ENCODE measurements around the gene TBC1D10B.

TBC1D10B gene

DNA sequence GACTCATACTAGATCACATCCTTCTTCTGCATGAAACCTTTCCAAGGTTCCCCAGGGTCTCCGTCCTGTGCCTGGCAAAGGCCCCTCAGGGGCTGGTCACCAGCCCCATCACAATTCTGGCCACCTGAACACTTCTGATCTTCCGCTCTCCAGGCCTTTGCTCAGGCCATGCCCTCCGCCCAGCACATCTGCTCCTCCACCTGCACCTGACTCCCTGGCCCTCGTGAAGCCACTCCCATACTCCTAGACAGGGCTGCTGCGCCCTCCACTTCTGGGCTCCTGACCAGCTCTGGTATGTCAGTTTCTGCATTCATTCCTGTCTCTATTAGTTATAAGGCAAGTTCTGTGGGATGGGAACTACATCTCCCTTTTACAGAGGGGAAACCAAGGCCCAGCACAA lies 2.4 kb upstream of the TBC1D10B start:
- DNase-seq = no peak

DNA sequence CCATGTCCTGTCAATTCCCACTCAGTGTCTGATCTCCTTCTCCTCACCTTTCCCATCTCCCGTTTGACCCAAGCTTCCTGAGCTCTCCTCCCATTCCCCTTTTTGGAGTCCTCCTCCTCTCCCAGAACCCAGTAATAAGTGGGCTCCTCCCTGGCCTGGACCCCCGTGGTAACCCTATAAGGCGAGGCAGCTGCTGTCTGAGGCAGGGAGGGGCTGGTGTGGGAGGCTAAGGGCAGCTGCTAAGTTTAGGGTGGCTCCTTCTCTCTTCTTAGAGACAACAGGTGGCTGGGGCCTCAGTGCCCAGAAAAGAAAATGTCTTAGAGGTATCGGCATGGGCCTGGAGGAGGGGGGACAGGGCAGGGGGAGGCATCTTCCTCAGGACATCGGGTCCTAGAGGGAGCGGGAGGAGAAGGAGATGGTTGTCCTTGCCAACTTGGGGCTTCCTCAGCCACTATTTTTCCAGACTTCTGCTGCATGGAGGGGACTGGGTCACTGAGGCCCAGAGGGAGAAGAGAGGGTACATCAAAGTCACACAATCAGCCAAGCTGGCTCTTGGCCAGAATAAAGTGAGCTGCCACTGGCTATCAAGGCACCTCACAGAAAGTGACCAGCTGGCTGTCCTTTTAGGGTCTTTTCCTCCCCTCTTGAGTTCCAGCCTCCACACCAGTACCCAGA lies 1.9 kb upstream of the TBC1D10B start:
- no peak for DNase-seq

DNA sequence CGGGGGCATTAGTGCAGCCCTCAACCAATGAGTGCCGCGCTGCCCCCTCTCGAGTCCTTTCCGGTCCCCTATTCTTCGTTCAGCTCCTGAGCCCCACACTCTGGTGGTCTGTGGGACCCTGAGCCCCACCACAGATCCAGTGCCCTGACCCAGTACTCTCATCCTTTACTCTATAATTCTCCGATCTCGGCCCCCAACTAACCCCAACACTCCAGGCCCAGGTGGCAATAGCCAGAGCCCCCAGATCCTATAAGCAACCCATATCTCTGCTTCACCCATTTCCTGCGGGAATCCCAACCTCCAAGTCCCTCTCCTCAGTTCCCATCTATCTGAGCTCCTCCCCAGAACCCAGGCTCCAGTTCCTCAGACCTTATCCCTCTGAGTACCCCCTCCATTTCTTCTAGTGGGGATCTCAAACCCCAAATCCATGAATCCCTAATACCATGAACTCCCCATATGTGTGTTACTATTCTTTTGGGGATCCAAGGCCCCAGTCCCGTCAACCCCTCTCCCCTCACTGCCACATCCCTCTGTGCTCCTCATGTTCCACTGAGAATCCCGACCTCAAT lies 1.0 kb upstream of the TBC1D10B start:
- no peak for DNase-seq

DNA sequence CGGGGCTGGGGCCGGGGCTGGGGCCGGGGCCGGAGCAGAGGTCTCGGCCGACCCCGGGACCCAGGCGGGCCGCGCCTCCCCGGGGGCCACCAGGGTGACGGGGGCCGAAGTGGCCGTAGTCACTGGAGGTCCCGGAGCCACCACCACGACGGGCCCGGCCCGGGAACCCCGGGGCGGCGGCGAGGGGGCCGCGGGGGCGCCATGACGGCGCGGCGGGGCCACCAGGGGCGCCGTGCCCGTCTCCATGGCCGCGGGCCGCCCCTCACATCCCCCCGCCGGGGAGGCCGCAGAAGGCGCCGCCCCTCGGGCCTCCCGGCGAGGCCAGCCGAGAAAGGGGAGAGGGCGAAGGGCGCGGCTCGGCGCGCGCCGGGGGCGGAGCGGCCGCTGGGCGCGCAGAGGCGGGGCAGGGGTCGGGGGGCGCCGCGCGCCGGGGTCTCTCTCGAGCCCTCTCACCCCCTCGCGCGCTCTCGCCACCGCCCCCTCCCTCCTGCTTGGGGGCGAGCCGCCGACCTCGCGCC lies 297 bp downstream of the TBC1D10B start:
- DNase-seq = no peak

DNA sequence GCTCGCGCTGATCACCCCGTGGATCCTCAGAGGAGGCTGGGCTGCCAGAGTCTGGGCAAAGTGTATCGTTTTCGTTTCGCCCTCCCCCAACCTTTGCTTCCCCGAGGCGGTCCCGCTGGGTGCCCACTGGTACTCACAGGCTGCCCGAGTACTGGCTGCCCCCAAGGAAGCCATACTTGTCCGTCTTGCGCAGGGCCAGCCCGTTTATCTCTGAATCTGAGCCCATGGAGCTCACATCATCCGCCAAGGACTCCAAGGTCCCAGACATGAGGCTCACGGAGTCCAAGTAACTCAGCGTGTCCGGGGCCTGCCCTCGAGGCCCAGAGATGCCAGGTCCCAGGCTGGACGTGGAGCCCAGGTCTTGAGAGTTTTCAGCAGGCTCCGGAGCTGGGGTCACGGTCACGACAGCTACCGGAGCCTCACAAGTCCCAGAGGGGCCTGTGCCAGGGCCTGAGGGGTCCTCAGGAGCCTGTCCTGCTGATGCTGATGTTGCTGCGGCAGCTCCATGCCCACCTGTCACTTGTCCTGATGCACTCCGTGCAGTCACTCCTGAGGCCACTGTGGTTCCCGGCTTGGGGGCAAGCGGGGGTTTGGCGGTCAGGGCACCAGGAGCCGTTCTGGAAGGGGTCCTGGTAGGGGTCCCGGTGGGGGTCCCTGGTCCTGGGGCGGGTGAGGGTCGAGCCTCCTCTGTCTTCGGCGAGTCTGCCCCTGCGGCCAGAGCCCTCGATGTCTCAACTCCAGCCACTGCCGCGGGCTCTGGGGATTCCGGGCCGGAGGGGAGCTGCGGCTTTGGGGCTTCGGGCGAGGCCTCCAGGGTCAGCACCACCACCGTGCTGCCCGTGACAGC lies 980 bp downstream of the TBC1D10B start:
- no peak for DNase-seq

DNA sequence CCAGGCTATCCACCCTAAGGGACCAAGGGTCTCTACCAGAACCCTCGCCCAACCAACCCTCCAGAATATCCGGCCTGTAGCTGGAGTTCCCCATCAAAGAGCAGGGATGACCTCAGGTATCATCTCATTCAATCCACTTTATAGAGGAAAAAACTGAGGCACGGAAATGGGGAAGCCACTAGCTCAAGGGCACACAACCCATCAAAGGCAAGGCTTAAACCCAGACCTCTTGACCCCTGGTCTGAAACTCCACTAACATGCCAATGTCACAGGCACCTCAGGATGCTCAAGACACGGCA lies 1.6 kb downstream of the TBC1D10B start:
- DNase-seq = no peak

DNA sequence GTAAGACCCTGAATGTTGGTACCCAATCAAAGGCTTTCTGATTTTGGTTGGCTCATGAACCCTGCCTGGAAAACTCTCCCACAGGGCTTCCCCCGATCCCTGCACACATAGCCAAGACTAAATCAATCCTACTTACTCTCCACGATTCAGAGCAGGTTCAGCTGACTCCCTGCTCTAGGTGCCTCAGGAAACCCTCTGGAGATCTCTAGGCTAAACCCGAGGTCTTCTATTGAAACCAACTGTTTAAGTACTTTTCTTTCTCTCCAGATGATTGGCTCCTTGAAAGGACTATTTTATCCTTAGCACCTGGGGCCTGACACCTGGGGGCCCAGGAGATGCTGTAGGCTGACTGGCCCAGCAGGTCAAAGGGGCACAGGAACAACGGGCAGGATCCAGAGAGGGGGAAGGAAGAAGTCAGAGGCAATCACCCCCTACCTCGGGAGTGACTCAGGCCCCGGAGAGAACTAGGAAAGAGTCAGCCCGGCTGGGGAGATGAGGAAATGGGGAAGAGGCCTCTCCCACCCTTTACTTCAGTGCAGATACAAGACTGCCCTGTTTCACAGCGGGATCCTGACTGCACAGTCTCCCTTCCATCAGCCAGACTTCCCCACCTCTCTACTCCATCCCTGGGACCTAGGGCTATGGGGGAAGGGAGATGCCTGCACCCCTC lies 2.0 kb downstream of the TBC1D10B start:
- DNase-seq = no peak

DNA sequence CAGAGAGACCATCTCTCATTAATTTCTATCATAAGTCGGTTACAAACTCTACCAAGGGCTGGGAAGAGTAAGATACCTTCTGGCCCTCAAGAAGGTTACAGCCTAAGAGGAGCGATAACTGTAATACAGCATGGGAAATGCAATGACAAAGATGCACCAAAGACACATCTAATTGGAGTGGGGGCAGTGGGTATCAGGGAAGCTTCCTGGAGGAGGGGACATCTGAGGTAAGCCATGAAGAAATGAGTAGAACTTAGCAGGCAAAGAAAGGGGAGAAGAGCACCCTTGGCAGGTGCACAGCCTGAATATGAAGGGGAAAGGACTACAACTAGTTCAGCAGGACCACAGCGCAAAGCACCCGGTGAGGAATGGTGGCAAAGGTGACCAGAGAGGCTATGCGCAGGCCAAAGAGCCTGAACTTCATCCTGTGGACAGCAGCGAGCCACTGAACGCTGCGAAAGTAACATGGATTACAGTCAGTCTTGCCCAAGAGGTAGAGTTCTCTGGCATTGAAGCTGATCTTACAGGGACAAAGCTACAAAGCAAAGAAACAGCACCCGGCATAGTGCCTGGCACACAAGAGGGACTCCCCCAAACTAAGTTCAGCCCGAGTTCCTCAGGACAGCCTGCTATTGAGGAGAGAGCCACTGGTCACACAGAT lies 2.8 kb downstream of the TBC1D10B start:
- no peak for DNase-seq

DNA sequence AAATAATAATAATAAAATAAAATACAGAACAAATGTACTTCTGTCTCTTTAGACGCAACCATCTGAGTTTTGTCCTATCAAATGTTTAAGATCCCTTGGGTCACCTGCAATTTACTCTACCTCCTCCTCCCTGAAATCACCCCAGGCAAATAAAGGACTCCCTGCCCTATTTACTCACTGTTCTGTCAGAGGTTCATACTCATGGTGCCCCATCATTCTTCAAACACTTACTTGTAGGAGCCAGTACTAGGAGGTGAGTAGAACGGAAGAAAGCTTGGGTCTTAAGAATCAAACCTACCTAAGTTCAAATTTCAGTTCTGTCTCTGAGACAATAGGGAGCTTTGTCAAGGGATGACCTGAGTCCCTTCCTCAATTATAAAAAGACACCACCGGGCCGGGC lies 3.8 kb downstream of the TBC1D10B start:
- DNase-seq = no peak

DNA sequence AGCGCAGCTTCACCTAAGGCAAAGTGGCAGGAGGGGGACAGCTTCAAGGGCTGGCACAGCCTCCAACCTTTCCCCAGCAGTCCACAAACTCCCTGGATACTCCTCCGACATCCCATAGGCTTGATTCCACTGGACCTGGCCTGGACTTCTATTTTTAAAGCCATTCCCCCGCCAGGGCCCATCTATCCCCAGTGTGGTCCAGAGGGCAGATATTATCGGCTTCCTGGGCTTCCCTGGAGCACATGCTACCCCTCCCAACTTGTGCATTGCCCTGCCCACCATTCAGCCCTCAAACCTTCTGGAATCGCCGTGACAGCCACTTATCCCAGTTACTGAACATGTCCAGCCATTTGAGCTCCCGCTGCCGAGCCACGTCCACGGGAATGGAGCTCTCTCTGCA lies 5.1 kb downstream of the TBC1D10B start:
- no peak for DNase-seq

DNA sequence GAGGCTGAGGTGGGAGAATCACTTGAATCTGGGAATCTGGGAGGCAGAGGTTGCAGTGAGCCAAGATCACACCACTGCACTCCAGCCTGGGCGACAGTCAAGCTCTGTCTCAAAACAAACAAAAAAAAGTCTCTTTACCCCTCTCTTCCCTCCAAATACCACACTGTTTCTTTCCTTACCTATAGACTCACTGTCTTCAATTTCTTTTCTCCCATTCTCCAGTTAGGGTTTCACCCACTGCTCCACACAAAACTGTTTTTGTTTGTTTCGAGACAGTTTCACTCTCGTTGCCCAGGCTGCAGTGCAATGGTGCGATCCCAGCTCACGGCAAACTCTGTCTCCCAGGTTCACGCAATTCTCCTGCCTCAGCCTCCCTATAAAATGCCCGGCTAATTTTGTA lies 9.1 kb downstream of the TBC1D10B start:
- no peak for DNase-seq

DNA sequence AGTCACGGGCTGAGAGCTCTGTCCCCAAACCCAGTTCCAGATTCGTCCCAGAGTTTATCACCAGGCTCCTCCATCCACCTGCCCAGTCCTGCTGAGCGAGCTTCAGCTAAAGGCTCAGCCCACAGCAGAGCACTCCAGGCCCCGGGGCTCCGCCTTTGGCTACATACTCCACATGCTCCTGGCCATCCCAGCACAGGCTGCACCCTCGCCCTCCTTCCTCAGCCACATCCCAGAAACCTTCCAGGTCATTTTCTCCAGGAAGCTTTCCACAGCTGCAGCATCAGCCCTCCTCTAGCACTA lies 10.5 kb downstream of the TBC1D10B start:
- no peak for DNase-seq

DNA sequence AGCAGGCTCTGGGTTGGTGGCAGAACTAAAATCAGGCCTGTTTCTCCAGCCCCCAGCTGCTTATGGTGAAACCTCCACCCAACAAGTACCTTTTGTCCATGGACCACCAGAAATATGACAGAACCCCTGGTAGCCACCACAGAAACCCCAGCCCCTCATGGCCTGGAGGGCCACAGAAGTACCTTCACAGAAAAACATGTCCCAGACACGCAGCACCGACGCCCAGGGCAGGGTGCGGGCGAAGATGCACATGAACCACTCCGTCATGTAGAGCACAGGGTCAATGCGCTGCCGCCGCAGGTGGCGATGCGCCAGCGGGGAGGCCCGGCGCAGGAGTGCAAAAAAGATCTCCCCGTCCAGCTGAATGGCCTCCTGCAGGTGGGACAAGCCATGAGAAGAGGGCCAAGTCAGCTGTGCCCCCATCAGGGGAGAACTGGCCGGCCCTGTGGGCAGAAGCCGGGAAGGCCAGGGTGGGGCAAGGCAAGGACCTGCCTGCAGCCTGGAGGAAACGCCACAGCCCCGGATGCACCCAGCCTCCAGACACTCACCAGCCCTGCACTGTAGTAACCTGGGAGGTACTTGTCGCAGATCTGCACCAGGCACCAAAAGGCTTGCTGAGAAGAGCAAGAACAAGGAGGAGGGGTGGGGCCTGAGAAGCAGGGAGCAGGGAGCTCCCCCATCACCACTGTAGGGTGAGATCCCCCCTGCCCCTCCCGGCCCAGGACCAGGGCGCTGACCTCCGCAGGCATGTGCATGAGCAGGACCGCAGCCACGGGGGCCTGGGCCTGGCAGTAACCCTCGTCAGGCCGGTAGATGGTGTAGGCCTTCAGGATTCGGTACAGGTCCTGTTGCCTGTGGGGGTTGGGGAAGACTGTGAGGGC lies 11.1 kb downstream of the TBC1D10B start:
- no peak for DNase-seq

DNA sequence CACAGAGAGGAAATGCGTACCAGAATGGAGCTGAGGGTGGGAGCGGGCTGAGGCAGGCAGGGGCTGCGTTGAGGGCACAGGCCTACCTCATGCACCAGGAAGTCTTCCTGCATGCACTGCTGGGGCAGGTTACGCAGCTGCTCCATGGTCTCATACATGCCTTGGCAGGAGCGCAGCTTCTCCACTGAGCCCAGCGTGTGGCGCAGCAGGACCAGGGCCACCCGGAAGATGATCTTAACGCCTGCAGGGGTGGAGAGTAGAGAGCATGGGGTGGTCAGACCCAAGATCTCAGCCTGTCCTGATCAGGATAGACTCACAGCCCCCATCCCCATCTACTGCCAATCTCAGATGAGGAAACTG lies 11.7 kb downstream of the TBC1D10B start:
- no peak for DNase-seq

DNA sequence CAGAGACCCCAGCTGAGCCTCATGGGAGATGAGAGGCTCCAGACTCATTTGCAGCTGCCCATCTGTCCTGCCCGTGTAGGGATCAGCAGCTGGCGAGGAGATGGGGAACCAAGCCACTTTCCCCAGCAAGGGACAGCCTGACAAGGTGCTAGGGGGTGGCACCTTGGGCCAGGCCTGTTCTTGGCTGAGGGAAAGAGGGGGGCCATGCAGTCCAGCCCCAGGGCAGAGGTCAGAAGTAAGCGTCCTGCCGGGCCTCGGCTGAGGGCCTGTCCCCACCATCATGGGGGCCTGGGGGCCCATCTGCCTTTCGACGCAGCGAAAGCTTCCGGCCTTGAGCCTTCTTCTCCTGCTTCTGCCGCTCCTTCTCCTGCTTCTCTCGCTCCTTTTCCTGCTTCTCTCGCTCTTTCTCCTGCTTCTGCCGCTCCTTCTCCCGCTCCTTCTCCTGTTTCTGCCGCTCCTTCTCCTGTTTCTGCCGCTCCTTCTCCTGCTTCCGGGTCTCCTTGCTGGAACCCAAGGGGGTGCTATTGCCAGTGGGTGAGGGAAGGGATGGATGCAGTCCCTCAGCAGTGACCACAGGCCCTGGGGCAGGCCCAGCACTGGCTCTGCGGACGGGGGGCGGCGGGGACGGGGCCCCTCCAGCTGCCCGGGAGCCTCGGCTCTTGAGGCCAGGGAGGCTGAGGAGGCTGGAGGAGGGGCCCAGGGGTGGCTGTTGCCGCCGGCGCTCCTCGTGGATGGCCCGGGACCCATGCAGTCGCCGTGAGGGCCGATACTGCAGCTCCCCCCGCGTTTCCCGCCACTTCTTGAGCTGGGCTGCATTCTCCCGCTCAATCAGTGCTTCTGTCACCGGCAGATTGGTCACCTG lies 12.3 kb downstream of the TBC1D10B start:
- no peak for DNase-seq

DNA sequence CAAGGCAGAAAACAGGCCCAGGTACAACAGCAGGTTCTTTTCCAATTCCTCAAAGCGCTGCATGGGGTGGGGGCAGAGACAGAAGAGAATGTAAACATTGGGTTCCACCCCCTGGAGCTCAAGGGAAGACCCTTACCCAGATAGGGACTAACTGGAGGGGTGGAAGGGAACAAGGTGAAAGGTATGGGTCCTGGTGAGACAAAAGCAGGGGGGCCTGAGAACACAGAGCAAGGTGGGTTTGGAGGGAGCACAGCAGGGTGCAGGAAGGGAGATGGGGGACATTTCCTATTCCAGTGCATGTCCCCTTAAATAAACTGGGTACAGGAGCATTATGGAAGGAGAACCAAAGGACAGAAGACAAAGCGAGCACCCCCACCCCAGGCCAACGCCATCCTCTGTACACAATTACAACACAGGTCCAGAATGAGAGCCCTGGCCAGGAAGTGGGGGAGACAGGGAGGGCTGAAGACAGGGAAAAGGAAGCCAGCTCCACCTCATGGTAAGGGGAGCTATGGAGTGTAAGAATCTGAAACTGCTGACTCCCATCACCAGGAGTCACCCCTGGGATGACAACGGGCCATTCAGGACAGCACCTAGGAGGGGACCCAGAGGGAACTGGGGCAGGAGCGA lies 13.1 kb downstream of the TBC1D10B start:
- DNase-seq = no peak

DNA sequence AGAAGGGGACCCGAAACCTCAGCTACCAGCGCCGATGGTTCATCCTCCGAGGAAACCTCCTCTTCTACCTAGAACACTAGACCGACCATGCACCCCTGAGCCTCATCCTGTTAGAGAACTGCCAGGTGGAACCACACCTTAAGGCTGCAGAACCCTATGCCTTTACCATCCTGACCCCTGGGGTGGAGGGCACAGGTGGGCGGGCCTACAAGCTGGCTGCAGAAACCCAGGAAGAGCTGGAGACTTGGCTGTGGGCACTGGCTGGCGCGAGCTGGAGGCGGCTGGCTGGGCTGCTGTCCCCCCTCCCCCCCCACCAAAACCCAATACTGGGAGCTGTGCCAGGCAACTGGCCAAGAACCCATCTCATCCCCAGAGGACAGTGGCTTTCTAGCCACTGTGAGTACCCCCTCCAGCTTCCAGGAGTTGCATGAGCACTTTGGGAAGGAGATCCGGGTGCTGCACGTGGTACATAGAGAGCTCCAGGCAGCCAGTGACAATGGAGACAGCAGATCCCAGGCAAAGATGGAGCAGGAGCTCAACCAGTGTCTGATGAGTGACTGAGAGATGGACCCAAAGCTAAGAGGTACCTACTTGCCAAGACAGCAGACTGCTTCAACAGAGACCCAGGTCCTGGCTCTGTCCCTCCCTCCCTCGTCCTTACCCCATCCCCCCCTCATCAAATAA lies 13.8 kb downstream of the TBC1D10B start:
- no peak for DNase-seq

DNA sequence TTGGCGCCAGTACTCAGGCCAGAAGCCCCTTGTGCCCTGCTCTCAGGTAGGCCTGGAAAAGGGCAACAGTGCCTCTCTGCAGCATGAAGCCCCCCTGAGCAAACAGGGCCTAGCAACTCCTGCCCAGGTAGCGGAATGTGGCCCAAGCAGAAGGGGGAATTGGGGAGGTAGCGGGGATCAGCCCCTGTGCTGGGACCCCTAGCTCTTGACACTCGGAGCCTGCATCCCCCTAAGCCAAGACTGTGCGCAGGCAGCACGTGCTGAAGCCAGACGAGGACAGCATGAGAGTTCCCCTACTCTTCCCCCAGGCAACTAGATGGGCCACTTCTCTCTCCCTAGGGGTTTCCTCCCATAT lies 14.4 kb downstream of the TBC1D10B start:
- no peak for DNase-seq

DNA sequence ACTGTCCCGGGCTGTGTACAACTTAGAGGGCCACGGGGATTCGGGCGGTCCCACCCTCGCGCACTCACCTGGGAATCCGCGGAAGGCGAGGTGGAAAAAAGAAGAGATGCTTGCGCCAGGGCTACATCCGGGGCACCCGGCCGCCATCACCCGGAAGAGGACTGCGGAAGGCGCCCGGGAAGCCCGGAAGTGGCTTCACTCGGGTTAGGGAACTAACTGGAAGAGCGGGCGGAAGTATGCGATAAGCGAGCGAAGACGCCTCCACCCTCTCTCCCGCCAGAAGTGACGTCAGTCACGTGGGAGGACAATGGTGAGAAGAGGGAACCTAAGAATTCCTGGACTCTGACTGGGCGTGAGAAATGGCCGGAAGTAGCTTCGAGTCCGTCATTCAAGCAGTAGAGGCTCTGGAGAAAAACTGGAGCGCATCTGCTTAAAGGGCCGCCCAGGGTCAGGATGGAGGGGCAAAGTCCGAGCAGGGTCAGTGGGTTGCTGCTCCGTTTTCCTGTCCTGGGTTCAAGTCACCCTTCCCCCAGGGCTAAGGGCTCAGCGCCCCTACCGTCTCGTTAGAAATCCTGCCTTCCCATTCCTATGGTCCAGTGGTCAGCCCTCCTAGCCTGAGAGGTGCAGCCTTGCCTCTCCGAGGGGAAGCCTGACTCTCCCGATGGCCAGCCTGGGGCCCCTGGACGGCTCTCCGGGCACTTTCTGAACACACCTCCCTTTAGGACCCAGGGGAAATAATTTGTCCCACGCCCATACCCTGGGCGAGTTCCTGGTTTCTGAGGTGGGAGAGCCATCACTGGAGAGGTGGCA lies 14.9 kb downstream of the TBC1D10B start, which contains the start of gene CD2BP2:
CD2BP2 (minus strand) TSS at position 165 of the 810 bp plus-strand sequence. CDS start 627 bp downstream, outside the sequence.
- DNase-seq = peak; percentile 85
